RPMI8226 (cell line): ENCODE results near the gene TIGD2.
A peak's percentile ranks its signal among the peaks of the same experiment; 100 is the strongest.

ENCODE experiments used
- DNase-seq: peaks from one replicate; pipeline ENCODE4 v3.0.0-alpha.2; 2015

The TIGD2 gene

DNA sequence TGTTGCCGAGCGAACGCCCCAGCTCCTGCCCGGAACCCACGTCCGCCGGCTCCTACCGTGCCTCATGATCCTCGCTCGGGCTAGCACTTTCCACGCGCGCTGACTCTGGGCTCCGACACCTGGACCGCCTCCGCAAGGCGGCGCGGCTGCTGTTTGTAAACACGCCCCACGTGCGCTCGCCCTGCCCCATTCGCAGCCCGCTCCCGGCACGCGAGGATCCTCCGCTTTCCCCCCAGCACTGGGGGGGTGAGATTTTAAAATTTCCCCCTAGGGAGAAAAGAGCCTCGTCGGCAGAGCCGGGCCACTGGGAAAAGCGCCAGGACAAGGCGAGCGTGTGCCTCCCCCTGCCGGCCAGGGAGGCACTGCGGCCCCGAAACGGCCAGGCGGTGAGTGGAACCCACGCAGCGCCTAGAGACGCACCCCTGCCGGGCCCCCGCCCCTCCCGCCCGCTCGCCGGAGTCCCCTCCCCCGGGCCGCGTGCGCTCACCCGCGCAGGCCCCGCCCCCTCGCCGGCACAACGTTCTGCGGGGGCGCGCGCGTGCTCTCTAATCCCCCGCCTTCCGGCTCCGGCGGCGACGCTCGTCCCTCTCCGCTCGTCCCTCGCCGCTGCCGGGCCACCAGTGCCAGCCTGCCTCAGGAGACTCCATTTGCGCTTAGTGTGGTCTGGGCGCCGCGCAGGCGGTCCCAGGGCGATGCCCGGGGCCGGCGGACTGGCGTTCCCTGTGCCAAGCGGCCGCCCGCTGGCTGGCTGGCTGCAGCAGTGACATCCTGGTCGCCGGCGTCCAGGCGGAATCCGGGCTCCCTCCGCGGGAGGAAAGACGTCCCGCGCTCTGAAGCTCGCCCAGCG is at the start of gene TIGD2:
TIGD2 (plus strand) TSS at position 548 of the 847 bp plus-strand sequence. CDS start 1,442 bp downstream, outside the sequence.
- DNase-seq: peak; percentile 91

- DNase-seq: no peak
Observed at GRCh38 chr4:89064848-89065247, 46.5 kb upstream of the TIGD2 start.

DNA sequence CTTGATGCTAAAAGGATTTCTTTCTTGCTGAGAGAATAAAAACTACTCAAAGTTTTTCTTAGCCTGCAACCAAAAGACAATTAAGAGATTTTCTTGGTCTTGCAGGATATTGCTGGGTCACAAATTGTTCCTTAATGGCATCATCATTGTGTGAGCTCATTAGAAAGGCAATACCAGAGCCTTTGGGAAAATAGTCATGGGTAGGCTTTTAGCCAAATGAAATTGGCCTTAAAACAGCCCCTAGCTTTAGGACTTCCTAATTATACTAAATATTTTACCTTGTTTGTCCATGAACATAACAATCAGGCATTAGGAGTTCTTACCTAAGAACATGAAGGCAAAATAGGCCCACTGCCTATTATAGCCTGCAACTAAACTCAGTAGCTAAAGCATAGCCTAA is 43.9 kb upstream of the TIGD2 start:
- DNase-seq: no peak

- DNase-seq: no peak
Observed at GRCh38 chr4:89069481-89069880, 41.9 kb upstream of the TIGD2 start.

DNA sequence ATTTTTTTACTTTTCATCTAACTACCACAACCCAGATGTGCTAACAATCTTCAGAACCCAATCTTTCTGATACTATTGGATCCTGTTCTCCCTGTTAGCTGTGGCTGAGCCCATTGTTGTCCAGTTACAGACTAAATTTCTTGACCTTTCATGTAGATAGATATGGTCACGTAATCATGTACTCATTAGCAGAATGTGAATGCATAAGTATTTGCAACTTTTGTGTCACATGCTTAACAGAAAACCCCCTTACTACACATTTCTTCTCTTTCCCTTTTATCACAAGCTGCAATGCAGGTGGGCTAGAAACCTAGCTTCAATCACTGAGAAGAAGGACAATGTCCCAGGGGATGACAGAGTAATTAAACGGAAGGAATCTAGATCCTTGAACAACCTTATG is 41.3 kb upstream of the TIGD2 start:
- no peak for DNase-seq

GRCh38 chr4:89071311-89071710 is 40.0 kb upstream of the TIGD2 start:
- no peak for DNase-seq

- DNase-seq: no peak
Observed at GRCh38 chr4:89072921-89073320, 38.4 kb upstream of the TIGD2 start.

DNA sequence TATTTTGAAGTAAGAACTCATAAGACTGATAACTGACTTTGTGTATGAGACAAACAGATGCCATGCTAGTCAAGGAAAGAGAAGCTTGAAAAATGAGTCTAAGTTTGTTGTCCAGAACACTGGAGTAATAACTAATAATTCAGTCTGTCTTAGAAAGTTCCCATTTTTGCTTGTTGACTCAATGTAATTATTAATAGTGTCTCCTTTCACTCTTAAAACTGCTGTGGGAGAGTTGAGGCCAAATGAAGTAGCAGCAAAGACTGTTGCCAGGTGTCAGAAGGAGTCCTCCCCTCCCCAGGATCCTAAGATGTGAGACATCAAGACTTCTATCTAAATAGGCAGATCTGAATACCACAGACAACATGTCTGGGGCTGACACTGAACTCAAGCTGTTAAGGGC is 33.6 kb upstream of the TIGD2 start:
- no peak for DNase-seq

- no peak for DNase-seq
Observed at GRCh38 chr4:89078300-89078699, 33.0 kb upstream of the TIGD2 start.

GRCh38 chr4:89099034-89099433 is 12.3 kb upstream of the TIGD2 start:
- no peak for DNase-seq

GRCh38 chr4:89099471-89099870 is 11.9 kb upstream of the TIGD2 start:
- DNase-seq: no peak

DNA sequence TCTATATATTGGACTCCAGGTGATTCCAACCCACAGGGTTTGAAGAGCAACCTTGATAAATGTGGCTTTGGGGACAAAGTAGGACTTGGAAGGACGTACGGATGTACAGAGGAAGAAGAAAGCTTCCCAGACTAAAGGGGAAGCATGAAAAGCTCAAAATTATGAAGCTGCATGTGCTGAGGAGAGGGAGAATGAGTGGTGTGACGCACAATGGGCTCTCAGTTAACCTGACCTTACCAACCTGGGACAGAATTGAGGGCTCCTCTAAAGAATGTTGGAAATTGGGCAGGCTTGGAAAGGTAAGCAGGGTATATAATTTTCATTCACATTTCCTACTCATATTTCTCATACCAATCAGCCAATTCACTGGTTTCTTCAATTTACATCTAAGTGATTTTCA is 10.5 kb upstream of the TIGD2 start:
- no peak for DNase-seq

DNA sequence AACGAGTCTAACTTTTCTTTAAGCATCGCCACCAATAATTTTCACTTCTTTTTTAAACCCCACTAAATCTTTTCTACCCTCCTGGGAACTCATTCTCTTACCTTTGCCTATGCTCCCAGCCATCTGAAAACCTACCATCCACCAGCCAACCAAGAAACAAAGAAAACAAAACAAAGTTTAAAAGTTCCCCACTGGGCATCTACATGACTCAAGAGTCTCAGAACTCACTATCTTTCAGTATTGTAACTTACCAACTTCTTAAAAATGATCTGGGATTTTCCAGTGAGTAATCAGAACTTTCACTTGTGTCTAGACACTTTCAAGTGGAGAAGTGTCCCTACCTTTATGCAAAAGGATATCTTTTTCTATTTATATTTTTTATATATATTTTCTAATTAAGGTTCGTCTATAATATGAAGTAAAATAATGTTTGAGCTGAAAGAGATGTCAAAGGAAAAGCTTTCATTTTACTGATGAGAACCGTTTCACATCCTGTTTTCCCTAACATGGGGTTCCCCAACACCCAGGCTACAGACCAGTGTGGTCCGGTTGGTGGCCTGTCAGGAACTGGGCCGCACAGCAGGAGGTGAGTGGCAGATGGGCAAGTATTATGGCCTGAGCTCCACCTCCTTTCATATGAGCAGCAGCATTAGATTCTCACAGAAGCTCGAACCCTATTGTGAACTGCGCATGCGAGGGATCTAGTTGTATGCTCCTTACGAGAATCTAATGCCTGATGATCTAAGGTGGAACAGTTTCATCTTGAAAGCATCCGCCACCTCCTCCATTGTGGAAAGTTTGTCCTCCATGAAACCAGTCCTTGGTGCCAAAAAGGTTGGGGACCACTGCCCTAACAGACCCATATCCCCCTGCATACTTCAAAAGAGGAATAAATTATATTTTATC is 9.8 kb upstream of the TIGD2 start:
- peak; percentile 22 for DNase-seq

GRCh38 chr4:89105726-89106125 is 5.6 kb upstream of the TIGD2 start:
- DNase-seq: no peak

DNA sequence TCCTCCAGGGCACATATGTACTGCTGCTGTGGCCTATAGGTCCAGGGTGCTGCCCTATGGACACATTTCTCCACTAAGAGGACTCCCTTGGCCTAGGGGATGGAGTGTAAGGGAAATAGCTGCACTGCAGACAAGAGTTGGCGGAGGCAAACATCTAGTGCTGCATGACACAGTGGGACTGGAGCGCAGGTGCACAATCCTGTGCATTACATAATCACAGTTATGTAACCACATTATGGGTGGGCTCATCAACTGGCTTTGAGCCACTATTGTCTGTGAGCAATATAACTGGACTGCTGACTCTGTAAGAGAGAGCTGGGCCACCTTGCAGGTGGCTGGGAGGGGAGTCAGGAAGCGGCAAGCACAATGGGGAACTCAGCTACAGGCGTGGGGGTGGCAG is 3.2 kb upstream of the TIGD2 start:
- DNase-seq: no peak

DNA sequence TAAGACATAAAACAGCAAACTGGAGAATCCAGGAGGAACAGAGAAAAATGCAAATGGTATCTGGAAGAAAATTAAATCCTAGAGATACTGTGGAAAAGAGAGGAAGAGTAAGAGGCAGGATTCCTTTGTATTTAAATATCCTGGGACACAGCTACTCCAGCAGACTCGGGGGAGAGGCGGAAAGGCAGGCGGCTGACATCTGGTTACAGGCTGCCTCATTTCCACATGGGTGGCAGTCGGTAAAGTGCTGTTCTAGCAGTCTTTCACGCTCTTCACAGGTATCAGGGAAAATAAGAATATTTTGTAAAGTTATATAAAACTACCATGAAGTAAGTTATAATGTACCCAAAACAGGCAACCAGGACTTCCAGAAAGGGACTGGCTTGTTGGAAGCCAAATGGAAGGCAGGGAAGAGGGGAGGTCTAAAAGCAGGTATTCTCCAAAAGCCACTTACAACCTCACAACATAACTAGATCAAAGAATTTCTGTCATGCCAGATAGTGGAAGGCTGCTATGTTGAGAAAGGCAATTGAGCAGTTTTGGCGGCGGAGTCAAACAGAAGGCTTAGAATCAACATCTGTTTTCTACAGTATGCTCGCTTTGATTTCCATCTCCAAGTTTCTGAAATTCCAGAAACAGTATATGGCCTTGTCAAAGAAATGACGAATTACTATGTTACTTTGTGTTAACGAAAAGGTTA is 1.3 kb upstream of the TIGD2 start:
- peak; percentile 5 for DNase-seq

DNA sequence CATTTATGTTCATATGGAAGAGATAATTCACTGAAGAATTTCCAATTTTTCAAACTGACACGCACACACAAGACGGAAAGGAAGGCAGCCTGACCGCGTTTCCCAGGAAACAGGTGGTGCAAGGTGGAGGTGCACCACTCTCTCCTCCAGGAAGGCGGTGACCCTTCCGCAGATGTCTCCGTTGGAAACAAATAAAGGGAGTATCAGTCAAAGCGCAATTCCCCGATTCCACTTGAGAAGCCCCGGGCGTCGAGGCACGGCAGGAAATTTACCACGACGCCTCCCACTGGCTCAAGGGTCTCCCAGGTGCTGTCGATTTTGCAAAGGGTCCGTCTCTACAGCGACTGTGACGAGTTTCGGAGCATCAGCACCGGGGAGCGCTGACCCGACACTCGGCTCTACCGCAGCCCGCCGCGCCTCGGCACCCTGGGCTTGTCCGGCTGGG is 770 bp upstream of the TIGD2 start:
- DNase-seq: peak; percentile 16

DNA sequence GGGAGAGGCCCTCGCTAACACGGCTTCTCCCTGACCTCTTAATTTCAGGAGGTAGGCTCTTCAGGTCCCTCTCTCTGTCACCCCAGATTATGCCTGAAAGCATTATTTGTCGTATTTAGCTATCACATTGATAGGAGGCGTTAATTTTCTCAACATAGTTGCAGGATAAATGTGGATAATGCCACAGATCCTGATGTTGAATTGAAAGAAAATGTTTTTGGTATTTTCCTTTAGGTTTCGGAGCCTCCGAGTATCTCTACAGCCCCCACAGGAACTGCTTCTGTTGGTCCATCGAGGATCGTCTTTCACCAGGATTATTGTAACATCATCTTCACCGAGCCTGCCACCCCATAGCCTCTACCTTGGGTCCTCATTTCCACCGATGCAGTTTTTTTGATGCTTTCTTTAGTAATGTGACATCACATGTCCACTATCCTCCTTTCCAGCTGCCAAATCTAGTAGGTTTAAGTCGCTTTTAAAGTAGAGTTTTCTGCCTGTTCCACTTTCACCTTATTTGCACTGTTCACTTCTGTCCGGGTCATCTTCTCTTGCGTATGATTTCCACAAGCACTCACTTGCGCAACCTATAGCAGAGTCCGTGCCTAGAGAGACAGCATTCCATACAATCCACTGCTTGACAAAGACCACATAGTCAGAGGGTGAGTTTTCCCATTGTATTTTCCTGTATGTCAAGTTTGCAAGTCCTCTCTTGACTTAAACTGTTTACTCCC is 665 bp downstream of the TIGD2 start:
- no peak for DNase-seq

DNA sequence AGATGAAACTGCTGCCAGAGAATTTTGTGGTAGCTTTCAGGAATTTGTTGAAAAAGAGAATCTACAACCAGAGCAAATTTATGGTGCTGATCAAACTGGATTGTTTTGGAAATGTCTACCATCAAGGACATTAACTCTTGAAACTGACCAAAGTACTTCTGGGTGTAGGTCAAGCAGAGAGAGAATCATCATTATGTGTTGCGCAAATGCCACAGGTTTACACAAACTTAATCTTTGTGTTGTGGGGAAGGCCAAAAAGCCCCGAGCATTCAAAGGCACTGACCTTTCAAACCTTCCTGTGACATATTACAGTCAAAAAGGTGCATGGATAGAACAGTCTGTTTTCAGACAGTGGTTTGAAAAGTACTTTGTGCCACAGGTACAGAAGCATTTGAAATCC is 2.1 kb downstream of the TIGD2 start:
- DNase-seq: no peak

GRCh38 chr4:89114100-89114499 is 2.8 kb downstream of the TIGD2 start:
- no peak for DNase-seq

- DNase-seq: no peak
Observed at GRCh38 chr4:89117115-89117514, 5.8 kb downstream of the TIGD2 start.

DNA sequence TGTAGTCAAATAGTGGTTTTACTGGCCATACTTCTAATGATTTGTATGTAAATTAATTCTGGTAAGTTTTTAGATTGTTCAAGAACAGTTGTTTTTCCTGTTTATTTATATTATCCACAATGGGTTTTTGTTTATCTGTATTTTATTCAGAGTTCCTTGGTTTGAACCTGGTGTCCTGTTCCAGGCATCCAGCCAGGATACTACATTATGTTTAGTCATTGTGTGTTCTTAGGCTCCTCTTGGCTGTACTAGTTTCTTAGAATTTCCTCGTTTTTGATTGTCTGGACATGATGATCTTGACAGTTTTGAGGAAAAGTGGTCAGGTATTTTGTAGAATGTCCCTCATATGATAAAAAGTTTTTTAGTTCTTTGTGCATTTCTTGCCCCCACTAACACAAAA is 7.8 kb downstream of the TIGD2 start:
- no peak for DNase-seq

DNA sequence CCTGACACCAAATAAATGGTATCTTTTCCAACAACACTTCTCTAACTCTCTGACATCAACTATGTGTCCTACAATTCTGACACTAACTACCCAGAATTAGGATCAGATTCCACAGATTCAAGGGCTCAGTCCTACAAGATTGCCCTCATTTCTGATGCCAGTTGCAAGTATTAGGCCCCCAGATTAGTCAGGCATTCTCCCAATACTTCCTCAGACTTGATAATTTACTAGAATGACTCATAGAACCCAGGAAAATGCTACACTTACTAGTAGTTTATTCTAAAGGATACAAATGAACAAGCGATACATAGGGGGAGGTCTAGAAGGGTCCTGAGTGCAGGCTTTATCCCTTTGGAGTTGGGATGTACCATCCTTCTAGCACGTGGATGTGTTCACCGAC is 8.5 kb downstream of the TIGD2 start:
- DNase-seq: no peak
